ENCODE results near the gene AK4. TPM values are rescaled to one million over a fixed set of nuclear protein-coding genes. Genes with fewer than 3 reads are reported as not detected.

Gene AK4
- total RNA-seq, 1 experiment from 2014 or later, result 22.6 TPM

DNA sequence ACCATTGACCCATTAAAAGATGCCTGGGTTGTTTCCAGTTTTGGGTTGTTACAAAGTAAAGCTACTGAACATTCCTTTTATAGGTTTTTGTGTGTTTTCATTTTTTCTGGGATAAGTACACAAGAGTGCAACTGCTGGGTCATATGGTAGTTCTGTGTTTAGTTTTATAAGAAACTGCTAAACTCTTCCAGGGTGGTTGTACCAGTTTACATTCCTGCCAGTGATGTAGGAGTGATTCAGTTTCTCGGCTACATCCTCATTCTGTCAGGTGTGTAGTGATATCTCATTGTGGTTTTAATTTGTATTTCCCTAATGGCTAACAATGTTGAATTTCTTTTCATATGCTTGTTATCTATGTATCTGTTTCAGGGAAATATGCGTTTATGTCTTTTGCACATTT is 102.8 kb downstream of the AK4 start:
- DNase-seq (ENCODE audit: low spot score), result no peak

DNA sequence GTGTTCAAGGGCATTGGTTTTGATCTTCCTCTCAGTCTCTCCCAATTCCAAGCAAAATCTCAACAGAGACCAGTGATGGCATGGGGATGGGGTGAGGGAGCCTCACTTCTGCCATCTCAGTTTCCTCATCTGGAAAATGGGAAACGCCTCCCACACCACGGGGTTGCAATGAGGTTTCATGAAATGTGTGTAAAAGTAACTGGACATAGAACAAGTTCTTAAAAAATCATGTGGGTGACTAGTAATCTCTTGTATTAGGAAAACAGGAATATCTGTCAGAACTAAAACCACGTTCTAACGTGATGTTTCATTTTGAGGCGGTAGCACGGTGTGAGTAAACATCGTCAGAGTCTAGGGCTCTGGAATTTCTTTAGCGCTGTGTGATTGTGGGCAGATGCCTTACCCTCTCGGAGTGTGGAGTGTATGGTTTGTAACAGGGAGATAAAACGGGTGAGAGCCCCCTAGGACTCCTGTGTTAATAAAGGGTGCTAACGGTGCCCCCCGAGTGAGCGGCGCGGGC is 105.9 kb downstream of the AK4 start:
- no peak for DNase-seq (ENCODE audit: low spot score)

DNA sequence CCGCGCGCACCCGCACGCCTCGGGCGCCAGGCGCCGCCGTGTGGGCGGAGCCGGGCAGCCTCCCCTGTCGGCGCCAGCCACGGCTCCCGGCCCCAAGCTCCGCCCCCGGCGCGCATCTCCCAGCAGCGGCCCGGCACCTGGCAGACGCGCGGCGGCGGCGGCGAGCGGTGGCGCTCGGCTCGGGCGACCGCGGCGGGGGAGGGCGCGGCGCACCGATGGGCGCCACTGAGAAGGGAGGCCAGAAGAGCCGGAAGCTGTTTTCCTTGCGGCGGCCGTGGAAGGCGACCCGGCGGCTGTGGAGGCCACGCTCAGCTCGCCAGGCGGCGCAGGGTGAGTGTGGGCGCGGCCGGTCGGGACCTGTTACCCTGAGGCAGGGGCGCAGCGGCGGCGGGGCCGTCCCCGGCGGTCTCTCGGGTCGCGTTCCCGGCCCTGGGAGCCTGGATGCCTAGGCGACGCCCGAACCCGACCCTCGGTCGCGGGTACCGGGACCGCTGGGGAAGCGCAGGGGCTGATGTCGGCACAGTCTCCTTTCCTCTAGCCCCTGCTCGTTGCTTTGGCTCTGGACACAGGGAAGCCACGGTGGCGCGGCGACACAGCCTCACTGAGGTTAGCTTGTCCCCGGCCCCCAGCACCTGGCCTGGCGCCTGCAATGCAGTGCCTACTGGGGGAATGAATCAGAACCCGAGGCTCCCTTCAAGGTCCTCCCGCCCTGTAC is 106.5 kb downstream of the AK4 start:
- peak; percentile 60 for DNase-seq (ENCODE audit: low spot score)

DNA sequence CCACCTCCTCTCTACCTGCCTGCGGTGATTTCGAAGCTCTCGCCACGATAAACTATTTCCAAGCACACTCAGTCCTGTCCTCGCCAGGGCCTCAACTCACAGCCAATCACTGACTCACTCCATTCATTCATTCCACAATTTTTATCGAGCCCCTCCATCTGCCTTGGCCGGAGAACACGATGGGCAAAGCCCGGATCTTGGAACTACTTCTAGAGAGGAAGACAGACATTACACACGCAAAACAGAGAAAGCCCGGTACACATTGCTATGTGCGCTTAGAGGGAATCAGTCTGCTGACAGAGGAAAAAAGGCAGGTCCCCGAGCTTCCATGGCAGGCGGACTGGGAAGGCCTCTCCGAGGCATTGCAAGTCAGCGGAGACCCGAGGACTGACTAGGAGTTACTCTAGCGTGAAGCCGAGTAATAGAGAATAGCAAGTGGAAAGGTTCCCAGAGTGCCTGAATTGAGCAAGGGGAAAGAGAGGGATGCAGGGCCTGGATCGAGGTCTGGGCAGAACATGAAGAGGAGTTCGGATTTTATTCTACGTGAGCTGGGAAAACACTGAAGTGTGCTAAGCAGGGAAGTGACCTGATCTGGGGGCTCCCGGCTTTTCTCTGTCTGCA is 107.1 kb downstream of the AK4 start:
- no peak for DNase-seq (ENCODE audit: low spot score)

DNA sequence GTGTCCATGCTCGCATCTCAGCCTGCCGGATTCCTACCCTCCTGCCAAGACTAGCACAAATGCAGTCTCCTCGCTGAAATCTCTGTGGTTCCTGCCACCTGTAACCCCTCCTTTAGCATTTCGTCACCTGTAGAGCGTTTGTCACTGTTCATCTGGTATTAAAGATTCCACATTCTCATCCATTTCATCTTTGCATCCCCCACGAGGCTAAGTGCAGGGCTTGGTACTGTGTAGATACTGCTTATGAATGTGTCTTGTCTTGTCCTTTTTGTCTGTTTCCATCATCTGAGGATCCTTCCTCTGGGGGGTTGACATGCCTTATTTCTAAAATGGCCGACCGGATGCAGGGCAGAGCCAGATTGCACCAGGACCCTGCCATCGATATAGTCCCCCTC is 107.7 kb downstream of the AK4 start:
- no peak for DNase-seq (ENCODE audit: low spot score)

DNA sequence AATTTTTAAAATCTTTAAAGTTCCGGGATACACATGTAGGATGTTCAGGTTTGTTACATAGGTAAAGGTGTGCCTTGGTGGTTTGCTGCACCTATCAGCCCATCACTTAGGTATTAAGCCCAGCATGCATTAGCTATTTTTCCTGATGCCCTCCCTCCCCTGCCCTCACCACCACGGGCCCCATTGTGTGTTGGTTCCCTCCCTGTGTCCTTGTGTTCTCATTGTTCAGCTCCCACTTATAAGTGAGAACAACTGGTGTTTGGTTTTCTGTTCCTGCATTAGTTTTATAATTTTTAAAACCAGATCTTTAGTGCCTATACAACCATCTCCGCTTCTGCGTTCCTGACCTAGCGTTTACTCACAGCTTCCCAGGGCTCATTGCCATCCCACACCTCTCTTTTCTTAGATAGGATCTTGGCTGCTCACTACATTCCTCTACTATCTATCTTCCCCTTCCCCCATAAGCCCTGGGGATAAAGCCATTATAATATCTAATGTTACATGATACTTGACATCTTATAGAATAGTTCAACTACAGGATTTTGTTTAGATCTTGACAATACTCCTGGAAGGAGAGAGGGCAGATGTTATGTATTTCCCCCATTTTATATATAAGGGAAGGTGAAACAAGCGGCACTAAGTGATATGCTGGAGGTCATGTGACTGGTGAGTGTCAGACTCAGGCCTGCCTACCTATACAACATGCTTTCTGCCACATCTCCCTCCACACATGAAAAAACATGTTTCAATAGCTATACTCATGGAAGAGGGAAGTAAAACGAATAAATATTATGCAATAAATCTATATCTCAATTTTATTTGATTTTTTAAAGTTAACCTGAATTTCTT is 109.1 kb downstream of the AK4 start:
- no peak for DNase-seq (ENCODE audit: low spot score)

DNA sequence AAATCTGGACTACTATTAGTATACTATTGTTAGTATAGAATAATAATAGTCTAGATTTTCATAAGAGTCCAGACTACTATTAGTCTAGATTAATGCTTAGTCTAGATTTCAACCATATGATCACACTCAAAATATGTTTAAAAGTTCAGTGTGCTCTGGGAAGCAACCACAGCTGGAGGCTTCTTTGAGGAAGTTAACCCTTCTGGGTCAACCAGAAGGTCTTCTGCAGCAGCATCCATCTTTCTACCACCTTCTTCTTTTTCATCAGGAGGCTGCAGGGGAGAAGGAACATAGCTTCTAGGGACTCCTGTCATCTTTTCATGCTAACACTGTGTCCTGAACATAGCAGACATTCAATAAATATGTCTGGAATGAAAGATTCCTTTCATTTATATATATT is 110.1 kb downstream of the AK4 start:
- DNase-seq (ENCODE audit: low spot score), result no peak

DNA sequence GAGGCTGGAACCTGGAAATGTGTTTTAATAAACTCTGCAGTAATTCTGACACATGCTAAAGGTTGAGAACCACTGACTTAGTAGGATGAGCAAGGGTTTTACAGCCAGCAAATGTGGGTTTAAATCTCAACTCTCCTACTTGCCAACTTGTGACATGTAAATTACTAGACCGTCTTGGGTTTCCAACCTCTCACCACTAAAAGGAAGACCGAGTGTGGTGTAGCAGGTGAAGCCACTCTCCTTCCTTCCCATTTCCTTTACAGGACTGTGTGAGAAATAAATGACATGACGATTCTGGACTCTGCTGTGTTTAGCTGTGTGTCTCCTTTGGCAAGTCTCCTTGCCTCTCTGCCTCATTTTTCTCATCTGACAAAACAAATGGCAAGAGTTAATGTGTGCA is 111.8 kb downstream of the AK4 start:
- DNase-seq (ENCODE audit: low spot score), result no peak

DNA sequence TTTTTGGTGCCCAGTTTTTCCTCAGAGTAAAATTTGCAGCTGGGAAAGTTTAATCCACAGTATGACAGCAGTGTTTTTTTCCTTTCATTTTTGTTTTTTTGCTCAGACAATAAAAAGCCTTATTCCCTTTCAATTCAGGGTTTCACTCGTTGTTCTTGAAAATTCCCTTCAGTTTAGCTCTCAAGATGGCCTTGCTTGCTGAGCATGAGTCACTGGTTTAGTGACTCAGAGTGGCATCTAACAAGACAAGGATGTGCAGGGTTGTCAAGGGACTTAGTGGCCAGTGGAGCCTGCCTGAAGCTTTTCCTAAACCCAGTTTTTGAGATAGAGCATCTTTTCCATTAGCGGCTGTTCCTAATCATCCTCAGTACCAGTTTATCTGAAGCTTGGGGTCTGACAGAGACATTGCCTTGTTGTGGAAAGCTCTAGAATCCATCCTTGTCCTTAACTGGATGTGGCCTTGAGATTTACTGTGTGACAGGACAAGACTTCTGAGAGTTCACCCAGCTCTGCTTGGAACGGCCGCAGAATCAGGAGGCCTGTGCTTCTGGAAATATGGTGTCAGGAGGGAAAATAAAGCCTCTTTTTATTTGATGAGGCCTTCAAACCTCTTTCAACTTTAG is 113.0 kb downstream of the AK4 start:
- DNase-seq (ENCODE audit: low spot score), result peak; percentile 84

DNA sequence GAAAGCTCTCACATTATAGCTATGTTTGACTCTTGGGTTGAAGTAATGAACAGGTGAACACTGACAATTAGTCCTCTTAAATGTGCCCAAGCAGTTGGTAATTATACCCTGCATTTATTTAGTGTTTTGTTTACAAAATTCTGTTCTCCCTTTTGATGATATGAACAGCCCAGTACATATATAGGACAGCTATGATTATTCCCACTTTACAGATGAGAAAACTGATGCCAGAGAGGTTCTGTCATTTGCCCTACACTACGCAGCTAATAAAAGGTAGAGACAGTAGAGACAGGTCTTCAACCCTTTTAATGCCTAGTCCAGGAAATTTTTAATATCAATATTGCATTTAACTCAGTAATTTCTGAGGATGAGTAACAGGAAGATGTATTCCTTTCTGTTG is 115.3 kb downstream of the AK4 start:
- no peak for DNase-seq (ENCODE audit: low spot score)

DNA sequence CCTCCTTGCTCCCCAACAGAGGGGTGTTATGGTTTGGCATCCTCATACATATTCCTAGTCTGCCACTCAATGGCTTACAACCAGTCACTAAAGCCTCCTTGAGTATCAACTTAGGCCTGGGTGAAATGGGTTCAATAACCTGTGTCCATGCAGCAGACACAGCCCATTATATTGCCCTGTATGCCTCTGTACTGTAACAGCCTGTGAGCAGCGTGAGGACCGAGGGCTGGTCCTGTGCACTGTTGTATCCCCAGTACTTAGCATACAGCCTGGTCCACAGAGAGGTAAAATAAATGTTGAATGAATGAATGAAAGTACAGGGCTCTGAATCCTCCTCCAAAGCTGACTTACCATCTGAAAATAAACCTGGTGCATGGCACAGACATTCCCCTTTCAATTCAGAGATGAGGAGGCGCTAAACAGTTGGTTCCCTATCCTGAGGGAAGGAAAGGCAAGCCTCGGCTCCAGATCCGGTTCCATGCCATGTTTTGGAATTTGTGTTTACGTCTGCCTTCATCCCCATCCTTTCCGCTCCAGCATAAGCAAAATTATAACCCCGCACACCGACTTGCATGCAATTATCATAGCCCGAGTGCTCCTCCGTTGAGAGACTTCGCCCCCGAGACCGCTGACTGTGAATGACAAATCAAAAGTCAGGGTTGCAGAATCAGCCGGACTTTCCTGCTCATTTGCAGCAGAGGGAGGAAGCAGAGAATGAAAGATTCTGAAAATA is 116.4 kb downstream of the AK4 start:
- DNase-seq (ENCODE audit: low spot score), result peak; percentile 85

DNA sequence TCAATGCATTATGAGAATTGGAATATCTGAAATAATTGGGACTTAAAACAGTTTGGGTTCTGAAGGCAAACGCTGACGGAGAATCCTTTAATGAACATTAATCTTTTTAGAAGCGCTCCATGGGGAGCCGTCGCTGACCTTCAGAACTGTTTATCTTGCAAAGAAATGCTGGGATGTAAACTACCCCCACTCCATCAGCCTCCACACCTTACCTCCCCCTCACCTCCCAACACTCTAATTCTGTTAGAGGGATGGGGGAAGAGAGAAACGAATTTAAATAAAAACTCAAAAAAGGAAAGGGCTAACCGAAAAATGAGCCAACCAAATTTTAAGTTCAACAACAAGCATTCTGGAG is 117.3 kb downstream of the AK4 start:
- DNase-seq (ENCODE audit: low spot score), result no peak

DNA sequence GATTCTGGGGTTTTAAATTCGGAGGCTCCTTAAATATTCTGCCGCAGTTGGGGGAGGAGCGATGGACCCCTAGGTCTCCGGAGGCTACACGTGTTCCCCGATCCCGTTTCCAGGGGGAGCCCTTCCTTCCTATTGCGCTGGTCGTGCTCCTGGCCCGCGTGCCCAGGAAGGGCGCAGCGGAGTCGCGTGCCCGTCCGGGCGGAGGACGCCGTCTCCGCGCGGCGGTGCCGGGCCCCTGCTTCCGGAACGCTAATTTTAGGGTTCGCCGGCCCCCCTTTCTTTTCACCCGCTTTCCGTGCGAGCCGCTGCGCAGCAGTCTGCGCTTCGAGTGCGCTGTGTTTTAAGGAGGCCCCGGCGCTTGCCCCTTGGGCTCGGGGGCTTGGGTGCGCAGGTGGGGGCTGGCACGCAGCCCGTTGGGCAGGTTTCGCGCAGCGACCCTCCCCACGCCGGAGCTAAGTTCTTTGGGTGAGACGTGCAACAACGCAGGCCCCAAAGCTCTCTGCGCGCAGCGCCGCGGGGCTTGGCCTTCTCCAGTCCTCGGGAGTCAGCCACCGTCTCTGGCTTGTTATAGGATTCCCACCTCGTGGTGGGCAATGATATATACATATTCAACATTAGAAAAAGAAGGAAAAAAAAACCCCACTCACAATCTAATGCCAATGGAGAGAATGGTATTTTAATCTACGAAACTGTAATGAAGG is 117.8 kb downstream of the AK4 start:
- peak; percentile 84 for DNase-seq (ENCODE audit: low spot score)

DNA sequence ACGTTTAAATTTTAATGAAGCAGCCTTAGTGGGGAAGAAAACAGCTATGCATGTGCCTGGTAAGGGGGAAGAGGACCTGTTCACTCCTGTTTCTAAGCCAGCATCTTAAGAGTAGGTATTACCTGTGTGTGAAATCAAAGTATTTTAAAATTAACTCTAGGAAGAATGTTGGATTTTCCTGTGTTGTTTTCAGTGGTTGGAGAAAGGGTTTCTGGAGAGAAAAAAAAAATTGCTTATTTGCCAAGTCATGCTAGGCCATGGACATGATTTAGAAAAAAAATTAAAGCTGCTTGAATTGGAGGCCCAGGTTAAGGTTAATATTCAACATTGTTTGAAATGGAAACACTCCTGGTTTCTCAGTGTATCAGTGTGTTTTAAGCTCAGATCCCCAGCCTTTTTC is 118.5 kb downstream of the AK4 start:
- no peak for DNase-seq (ENCODE audit: low spot score)

DNA sequence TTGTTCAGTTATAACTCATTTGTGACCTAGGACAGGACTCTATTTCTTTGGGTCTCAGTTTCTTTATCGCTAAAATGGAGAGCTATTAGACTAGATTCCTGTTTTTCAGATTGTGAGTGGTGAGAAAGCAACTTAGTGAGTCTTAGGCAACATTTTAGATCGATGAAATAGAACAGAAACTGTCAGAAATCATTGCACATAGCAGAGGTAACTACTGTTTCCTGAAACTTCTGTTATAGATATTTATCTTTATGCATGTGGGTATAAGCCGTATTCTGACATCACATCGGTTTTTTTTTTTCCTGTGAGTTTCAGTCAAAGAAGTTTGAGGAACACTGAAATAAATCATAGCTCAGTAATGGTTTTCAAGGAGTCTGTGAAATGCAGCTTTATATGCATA is 119.3 kb downstream of the AK4 start:
- no peak for DNase-seq (ENCODE audit: low spot score)

DNA sequence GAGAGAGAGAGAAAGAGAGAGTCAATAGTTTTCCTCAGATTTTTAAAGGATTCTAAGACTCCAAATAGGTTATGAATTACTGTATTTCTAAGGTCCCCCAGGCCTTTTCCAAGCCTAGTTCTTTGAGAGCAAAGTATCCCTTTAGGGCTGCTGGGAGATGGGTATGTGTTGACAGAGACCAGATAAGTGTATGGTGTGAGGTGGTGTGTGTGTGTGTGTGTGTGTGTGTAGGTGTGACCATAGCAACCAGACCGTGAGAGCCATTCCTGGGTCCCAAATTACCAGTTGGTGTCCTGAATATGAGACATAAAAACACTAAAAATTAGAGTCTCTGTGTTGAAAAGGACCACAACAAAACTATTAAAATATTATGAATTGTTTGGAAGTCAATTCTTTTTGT is 119.7 kb downstream of the AK4 start:
- DNase-seq (ENCODE audit: low spot score), result no peak

DNA sequence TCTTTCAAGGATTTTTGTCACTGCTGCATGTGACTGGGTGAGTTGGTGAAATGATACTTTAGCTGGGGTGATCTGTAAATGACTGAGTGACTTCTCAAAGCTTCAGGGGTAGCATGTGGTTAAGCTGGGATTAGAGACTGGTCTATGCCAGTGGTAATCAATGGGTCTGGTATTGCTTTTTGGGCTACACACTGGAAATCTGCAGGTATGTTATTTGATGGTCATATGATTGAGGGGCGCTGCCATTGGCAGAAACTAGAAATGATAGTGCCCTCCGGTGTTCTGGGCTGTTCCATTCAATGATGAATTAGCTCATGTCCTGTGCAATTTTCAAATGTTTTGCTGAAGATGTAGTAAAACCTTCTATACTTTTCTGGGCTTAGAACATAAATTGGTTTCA is 121.6 kb downstream of the AK4 start:
- DNase-seq (ENCODE audit: low spot score), result no peak

DNA sequence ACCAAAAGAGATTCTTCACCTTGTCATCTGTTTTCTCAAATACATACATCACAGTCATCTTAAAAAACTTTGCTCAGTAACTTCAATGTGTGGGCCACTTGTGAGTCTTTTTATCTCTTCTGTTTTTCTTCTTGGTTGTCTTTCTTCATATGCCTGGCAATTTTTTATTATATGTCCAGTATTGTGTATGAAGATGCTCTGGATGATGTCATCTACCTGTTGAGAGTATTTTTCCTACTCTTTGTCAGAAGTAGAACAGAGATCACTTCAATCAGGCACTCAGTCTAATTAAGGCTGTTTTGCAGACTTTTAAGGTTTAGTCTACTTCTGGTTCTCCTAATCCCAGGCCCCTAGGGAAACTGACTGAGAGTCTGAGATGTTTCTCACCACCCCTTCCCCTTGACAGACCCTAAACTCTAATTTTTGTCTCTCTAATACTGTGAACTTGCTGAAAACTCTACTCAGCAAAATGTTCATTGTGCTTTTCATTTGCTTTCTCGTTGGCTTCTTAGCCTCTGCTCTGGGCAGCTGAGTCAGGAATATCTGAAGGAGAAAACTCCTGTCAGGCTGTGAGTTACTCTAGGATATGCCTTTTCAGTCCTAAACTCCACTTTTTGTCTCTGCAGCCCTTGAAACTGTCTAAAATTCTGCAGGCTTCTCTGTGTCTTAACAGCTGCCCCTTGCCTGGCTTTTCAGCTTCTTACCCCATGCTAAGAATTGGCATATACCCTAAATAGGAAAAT is 128.4 kb downstream of the AK4 start:
- no peak for DNase-seq (ENCODE audit: low spot score)

DNA sequence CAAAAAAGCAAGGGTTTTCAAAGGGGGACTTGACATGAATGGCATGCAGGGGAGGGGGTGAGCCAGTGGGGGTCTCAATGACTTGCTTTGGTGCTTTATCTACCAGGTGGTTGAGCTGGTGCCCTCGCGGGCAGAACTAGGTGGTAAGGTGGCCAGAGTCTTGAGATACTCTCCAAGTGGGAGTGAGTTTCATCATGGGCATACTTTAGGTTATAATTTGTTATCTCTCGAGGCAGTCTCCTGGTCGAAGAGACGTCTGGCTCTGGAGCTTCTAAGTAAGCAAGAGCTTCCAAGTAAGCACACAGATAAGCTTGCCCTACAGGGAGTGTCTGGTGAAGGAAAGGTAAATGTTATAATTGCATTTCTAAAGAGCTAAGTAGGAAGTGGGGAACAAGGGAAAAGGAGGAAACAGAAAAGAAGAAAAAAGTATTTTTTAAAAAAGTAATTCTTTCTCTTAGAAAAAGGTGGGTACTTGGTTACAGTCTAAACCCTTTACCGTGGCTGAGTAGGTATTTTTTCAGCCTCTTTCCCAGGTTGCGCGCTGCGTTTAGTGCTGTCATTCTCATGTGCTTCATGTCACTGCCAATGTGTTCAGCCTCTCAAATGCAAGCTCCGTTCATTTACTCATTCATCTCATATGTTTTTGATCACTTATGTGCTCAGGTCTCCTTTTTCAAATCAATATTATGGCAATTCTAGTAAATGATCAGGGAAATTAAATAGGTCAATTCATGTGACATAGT is 129.8 kb downstream of the AK4 start:
- DNase-seq (ENCODE audit: low spot score), result no peak
